HG02885 (cell line): Measurements from ENCODE around the gene FBXO30.
A peak's percentile ranks its signal among the peaks of the same experiment; 100 is the strongest.

Source experiments
- ATAC-seq: cut with Tn5 transposase; IDR thresholded peaks from one replicate; pipeline ENCODE4 v1.9.1; 2021; ENCODE audit warnings: mild to moderate bottlenecking; ENCODE audit not compliant: unreplicated experiment, poor library complexity

The FBXO30 gene

GRCh38 chr6:145814501-145815308 lies at the start of gene FBXO30:
TSS of gene FBXO30 (minus strand) at chr6:145814795. CDS start at chr6:145806405, 8,390 bp downstream.
- ATAC-seq, result peak; percentile 77

GRCh38 chr6:145863988-145864616 lies 49.5 kb upstream of the FBXO30 start:
- peak; percentile 57 for ATAC-seq

- ATAC-seq, result no peak
Observed at GRCh38 chr6:145863366-145863765, 48.8 kb upstream of the FBXO30 start.

GRCh38 chr6:145860562-145860961 lies 46.0 kb upstream of the FBXO30 start:
- ATAC-seq, result no peak

GRCh38 chr6:145850671-145851070 lies 36.1 kb upstream of the FBXO30 start:
- no peak for ATAC-seq

- no peak for ATAC-seq
Observed at GRCh38 chr6:145848541-145848940, 33.9 kb upstream of the FBXO30 start.

- no peak for ATAC-seq
Observed at GRCh38 chr6:145845557-145845956, 31.0 kb upstream of the FBXO30 start.

GRCh38 chr6:145844933-145845540 lies 30.4 kb upstream of the FBXO30 start:
- no peak for ATAC-seq

- ATAC-seq, result no peak
Observed at GRCh38 chr6:145842693-145843546, 28.3 kb upstream of the FBXO30 start.

- no peak for ATAC-seq
Observed at GRCh38 chr6:145841668-145842067, 27.1 kb upstream of the FBXO30 start.

GRCh38 chr6:145839653-145840052 lies 25.1 kb upstream of the FBXO30 start:
- ATAC-seq, result no peak

- no peak for ATAC-seq
Observed at GRCh38 chr6:145838305-145838704, 23.7 kb upstream of the FBXO30 start.

- ATAC-seq, result no peak
Observed at GRCh38 chr6:145836772-145837171, 22.2 kb upstream of the FBXO30 start.

- no peak for ATAC-seq
Observed at GRCh38 chr6:145836170-145836569, 21.6 kb upstream of the FBXO30 start.

- ATAC-seq, result no peak
Observed at GRCh38 chr6:145830612-145831011, 16.0 kb upstream of the FBXO30 start.

- no peak for ATAC-seq
Observed at GRCh38 chr6:145829950-145830349, 15.4 kb upstream of the FBXO30 start.

- no peak for ATAC-seq
Observed at GRCh38 chr6:145829102-145829501, 14.5 kb upstream of the FBXO30 start.

- ATAC-seq, result no peak
Observed at GRCh38 chr6:145824344-145824743, 9.7 kb upstream of the FBXO30 start.

- ATAC-seq, result peak; percentile 81
Observed at GRCh38 chr6:145823328-145823944, 8.8 kb upstream of the FBXO30 start.

GRCh38 chr6:145822456-145822855 lies 7.9 kb upstream of the FBXO30 start:
- no peak for ATAC-seq
